Sigmoid colon (tissue), 4 donors: ENCODE results near the gene PPP1R2.

Source experiments
- CTCF ChIP-seq, 4 experiments: fragments of 450-650 bp in 3 of 4; fragments of 200-600 bp in 1 of 4; IDR thresholded peaks; one replicate each; pipeline ENCODE4 v1.5.1; 2016 to 2019; ENCODE audit warnings: antibody characterized with exemption in 4 of 4, mild to moderate bottlenecking in 3 of 4, moderate library complexity in 2 of 4
- EP300 ChIP-seq, 4 donors: sonication (generic); formaldehyde crosslinking; IDR thresholded peaks; one replicate each; pipeline ENCODE4 v1.6.1; 2017; ENCODE audit warnings: antibody characterized with exemption in 4 of 4
- POLR2A ChIP-seq, 2 donors: fragments of 450-650 bp; IDR thresholded peaks; one replicate each; pipeline ENCODE4 v1.6.1; 2016; ENCODE audit warnings: antibody characterized with exemption in 2 of 2, mild to moderate bottlenecking in 2 of 2, moderate library complexity in 2 of 2

- TF ChIP-seq CTCF (IDR thresholded peaks at IDR 0.05) (no peak), POLR2A (IDR thresholded peaks at IDR 0.05) (no peak), EP300 (IDR thresholded peaks at IDR 0.05) (no peak)
Observed at GRCh38 chr3:195580744-195581443, 37.8 kb upstream of the PPP1R2 start.
